Inflammatory macrophage treated with lipopolysaccharide for 4 hours (primary cell): ENCODE measurements around the gene ARFGAP1.
"Not testable (repeated sequence)": the region's sequence is repeated elsewhere in the genome, so short reads cannot be mapped to it uniquely, and the experiment has no call there.

ENCODE experiments used
- DNase-seq: peaks from one replicate; pipeline ENCODE4 v3.0.0-alpha.2; 2020

The ARFGAP1 gene

DNA sequence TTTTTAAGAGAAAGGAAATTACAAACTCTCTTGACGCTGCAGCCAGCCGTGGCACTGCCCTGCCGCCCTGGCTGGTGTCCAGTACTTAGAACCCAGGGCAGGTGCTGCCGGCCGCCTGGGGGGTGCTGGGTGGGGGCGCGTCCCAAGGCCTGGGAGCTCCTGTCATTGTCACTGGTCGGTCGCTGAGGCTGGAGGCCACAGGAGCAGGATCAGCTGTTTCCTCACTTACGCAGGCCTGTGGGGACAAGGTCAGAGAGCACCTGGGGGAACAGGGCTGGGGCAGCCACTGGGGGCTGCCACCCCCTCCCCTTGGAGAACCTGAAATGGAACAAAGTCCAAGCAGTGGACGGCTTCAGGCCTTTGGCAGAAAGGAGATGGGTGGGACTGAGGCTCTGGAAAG is 31.3 kb upstream of the ARFGAP1 start:
- no peak for DNase-seq

- no peak for DNase-seq
Measured at GRCh38 chr20:63242736-63243135, 29.9 kb upstream of the ARFGAP1 start.

- no peak for DNase-seq
Measured at GRCh38 chr20:63243604-63244247, 28.9 kb upstream of the ARFGAP1 start.

DNA sequence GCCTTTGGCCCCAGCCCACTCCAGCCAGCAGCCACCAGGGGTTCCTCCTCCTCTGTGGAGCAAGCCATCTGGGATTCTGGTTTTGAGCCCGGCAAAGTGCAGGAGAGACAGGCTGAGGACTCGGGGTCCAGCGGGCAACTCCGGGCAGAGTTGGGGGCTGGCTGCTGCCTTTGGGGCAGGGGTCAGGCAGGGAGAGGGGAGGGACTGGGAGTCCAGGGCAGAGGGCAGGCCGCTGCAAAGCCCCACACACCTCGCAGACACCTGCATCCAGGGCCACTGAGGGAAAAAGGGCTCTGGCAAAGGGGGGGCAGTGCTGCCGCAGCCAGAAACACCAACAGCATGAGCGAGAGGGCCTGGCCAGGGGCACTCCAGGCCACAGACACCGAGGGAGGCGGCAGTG is 28.1 kb upstream of the ARFGAP1 start:
- DNase-seq = no peak

GRCh38 chr20:63246490-63247288 is 25.9 kb upstream of the ARFGAP1 start:
- DNase-seq = no peak

- no peak for DNase-seq
Measured at GRCh38 chr20:63247671-63248228, 24.9 kb upstream of the ARFGAP1 start.

GRCh38 chr20:63248835-63249591 is 23.6 kb upstream of the ARFGAP1 start:
- no peak for DNase-seq

DNA sequence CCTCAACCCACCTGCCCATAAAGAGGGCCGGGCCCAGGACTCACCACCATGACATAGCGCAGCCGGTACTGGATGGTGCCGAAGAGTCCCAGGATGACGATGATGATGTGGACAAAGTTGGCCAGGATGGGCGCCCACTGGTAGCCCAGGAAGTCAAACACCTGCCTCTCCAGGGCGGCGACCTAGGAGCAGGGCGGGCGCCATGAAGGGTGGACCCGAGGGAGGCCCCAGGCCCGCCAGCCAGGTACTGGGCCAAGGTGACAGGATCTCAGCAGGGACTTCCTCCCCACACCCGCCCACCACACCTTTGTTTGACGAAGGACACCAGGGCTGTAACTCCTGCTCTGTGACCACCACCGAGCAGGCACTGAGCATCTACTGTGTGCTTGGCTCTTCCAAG is 22.7 kb upstream of the ARFGAP1 start:
- no peak for DNase-seq

GRCh38 chr20:63251350-63251749 is 21.3 kb upstream of the ARFGAP1 start:
- DNase-seq = not testable (repeated sequence)

DNA sequence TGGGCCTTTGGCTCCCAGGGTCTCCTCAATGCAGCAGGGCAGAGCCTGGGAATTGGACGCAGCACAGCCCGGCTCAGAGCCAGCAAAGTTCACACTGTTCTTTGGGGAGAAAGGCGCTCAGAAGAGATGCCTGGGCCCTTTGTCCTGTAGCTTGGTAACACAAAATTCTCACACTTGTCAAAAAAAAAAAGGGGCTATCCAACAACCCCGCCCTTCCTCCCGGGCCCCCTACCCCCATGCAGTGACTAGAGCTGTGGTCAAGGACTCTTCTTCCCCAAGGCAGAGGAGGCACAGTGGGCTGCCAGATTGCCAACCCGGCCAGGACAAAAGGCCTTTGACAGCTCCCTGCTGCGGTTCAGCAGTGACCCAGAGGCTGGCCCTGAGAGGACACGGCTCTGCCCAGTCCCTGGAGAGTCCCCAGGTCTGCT is 20.3 kb upstream of the ARFGAP1 start:
- DNase-seq = no peak

DNA sequence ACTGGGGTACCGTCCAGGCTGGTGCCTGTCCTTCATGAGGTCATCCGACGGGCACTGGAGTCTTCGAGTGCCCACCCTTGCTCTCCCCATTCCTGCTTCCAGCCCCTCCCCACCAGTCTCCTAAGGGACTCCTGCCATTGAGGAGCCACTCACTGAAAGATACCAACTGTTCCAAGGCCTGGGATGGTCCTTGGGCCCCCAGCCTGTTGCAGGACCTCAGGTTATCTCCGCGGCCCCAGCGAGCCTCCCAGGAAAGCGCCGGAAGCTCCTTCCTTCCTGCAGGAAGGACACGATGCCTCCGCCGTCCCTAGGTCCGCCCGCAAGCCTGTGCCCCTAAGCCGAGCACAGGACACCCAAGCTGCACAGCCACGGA is 19.6 kb upstream of the ARFGAP1 start:
- DNase-seq = no peak

GRCh38 chr20:63253438-63254231 is 19.0 kb upstream of the ARFGAP1 start:
- DNase-seq = no peak

DNA sequence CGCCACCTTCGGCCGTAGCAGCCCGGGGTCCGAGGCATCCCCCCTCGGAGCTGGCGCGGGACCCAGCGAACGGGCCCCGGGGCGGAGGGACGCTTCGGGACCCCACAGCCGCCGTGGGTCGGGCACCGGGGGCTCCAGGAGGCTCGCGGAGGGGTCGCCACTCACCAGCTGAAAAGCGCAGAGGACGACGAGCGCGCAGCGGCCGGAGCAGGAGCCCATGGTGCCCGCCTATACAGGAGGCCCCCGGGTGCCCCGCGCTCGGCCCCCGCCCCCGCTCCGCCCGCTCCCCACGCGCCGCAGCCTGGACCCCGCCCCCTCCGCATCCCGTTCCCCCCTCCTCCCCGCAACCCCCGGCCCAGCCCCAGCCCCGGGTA is 18.4 kb upstream of the ARFGAP1 start, which contains the start of gene NKAIN4:
Gene NKAIN4 (minus strand): TSS at position 232 of the 374 bp plus-strand sequence. CDS start 13 bp downstream, at position 219.
- DNase-seq = no peak

DNA sequence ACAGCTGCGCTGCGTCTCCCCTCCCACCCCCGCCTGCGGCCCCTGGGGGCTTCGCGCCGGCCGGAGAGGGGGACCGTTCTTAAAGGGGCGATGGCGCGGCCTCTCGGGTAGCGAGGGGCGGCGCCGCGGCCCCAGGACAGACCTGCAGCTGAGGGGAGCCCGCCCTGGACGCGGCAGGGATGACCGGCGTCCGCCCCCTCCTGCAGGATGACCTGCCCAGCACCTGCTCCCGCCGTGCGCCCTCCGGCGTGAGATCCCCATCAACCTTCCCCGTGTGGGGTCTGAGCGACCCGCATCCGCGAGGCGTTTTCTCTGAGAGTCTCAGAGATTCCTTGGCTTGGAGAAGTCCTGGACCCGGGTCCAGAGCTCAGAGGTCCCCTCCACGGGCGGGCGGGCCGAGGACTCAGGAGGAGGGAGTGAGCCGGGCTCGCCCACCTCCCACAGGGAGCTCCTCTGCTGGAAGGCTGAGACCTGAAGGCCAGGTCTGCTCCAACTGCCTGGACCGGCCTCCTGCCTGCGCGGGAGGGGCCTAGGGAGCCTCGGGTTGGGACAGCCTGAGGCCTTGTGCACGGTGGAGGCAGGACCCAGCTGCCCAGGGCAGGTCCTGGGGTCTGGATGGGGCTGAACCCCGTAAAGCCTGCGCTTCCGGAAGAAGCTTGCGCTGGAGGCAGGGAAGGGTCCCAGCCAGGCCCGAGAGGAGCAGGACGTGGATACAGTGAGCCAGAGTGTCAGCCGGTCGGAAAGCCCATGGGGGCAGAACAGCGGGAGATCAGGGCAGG is 17.8 kb upstream of the ARFGAP1 start:
- no peak for DNase-seq

- no peak for DNase-seq
Measured at GRCh38 chr20:63255931-63256704, 16.5 kb upstream of the ARFGAP1 start.

- no peak for DNase-seq
Measured at GRCh38 chr20:63256954-63257353, 15.7 kb upstream of the ARFGAP1 start.

GRCh38 chr20:63257629-63258028 is 15.0 kb upstream of the ARFGAP1 start:
- DNase-seq = no peak

GRCh38 chr20:63258781-63259180 is 13.8 kb upstream of the ARFGAP1 start:
- DNase-seq = no peak

DNA sequence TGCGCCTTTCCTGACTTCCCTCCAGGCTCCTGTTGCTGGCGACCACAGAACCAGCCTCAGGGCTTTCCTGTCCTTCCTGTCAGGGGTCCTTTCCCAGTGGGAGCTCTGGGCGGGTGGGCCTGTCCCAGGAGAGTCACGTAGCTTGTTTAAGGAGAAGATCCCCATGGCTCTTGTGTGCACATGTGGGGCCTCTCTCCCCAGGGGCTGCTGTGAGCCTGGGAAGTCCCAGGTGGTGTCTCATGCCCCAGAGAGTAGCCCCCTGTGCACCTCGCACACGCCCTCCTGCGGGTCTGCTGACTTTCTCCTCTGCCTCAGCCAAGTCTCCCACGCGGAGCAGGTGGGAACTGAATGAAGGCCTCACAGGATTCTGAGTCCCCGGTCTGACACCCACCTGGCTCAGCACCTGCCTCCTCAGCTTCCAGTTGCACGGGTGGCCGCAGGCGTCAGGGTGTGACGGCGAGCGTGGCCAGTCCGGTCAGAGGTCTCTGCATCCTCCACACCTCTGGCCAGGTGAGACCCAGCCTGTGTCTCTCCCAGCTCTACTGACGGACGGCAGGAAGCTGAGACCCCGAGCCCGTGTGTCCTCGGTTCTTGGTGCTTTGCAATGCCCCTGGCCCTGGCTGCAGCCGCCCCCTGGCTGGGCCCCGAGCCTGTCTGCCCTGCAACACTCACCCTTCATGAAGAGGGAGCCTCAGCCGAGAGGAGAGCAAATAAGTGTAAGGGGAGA is 12.7 kb upstream of the ARFGAP1 start:
- DNase-seq = no peak

DNA sequence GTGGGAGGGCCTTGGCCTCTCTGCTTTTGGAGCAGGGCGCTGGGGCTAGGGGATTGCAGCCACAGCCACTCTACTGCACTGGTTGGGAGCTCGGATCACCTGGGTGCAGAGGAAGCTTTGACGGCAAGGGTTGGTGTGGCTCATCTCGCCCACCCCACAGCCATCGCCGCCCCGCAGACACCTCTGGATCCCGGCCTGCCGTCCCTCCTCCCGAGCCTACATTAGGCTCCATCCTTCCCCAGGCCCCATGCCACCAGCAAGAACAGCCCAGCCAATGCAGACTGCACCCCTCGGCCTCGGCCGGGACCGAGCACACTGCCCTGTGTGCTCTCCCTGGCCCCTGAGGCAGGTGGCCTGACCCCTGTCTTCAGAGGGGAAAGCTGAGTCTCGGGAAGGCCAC is 12.1 kb upstream of the ARFGAP1 start:
- no peak for DNase-seq
